Neural progenitor cell (in vitro differentiated cells): ENCODE results near the gene TMEM256. TPM values are rescaled to one million over a fixed set of nuclear protein-coding genes. Genes with fewer than 3 reads are reported as not detected.

ENCODE experiments used
- DNase-seq: peaks from one replicate; pipeline ENCODE4 v3.0.0-alpha.2; 2016; ENCODE audit warnings: low spot score
- H2AFZ ChIP-seq: fragments of 200-600 bp; sonication (generic); replicated peaks from 2 replicates; pipeline ENCODE4 v1.6.1; 2016; ENCODE audit warnings: antibody characterized with exemption
- H3F3A ChIP-seq: fragments of 200-600 bp; sonication (generic); 2 replicates; pipeline ENCODE4 v1.6.1; 2016; ENCODE audit warnings: antibody characterized with exemption, low read depth
- H3K27ac ChIP-seq: fragments of 200-600 bp; sonication (generic); 2 replicates; pipeline ENCODE4 v1.5.1; 2016; ENCODE audit warnings: mild to moderate bottlenecking
- H3K27me3 ChIP-seq: fragments of 200-600 bp; sonication (generic); 2 replicates; pipeline ENCODE4 v1.6.1; 2016; ENCODE audit warnings: mild to moderate bottlenecking, moderate library complexity
- H3K36me3 ChIP-seq: fragments of 200-600 bp; sonication (generic); 2 replicates; pipeline ENCODE4 v1.5.1; 2016
- H3K4me1 ChIP-seq: fragments of 200-600 bp; sonication (generic); 2 replicates; pipeline ENCODE4 v1.6.1; 2016; ENCODE audit warnings: mixed run types
- H3K4me2 ChIP-seq: fragments of 200-600 bp; sonication (generic); 2 replicates; pipeline ENCODE4 v1.6.1; 2016
- H3K4me3 ChIP-seq: fragments of 200-600 bp; sonication (generic); 2 replicates; pipeline ENCODE4 v1.5.1; 2016
- H3K79me2 ChIP-seq: fragments of 200-600 bp; sonication (generic); 2 replicates; pipeline ENCODE4 v1.6.1; 2016; ENCODE audit warnings: low read depth
- H3K9ac ChIP-seq: fragments of 200-600 bp; sonication (generic); 2 replicates; pipeline ENCODE4 v1.6.1; 2016
- H3K9me3 ChIP-seq: fragments of 200-600 bp; sonication (generic); 2 replicates; pipeline ENCODE4 v1.5.1; 2016; ENCODE audit warnings: low read depth
- H4K20me1 ChIP-seq: fragments of 200-600 bp; sonication (generic); 2 replicates; pipeline ENCODE4 v1.6.1; 2016; ENCODE audit warnings: low read depth
- H3K27ac Mint-ChIP-seq: 3 replicates; pipeline ENCODE4 v1.8.0; 2021; ENCODE audit warnings: mixed read lengths
- H3K27me3 Mint-ChIP-seq: 2 replicates; pipeline ENCODE4 v1.8.0; 2022; ENCODE audit warnings: low read depth, mild to moderate bottlenecking, inconsistent platforms, moderate library complexity, mixed read lengths; ENCODE audit not compliant: insufficient read depth
- H3K36me3 Mint-ChIP-seq: 3 replicates; pipeline ENCODE4 v1.8.0; 2021; ENCODE audit warnings: mixed read lengths
- H3K4me1 Mint-ChIP-seq: 3 replicates; pipeline ENCODE4 v1.8.0; 2021; ENCODE audit warnings: mixed read lengths
- H3K4me3 Mint-ChIP-seq: 3 replicates; pipeline ENCODE4 v1.8.0; 2021; ENCODE audit warnings: mild to moderate bottlenecking, moderate library complexity, mixed read lengths
- H3K9me3 Mint-ChIP-seq: 3 replicates; pipeline ENCODE4 v1.8.0; 2020; ENCODE audit warnings: mixed read lengths
- EZH2 ChIP-seq: fragments of 200-600 bp; sonication (generic); IDR thresholded peaks from 2 replicates; pipeline ENCODE4 v1.6.1; 2017; ENCODE audit warnings: antibody characterized with exemption, mild to moderate bottlenecking, moderate library complexity
- EZH2phosphoT487 ChIP-seq: fragments of 200-600 bp; sonication (generic); IDR thresholded peaks from 2 replicates; pipeline ENCODE4 v1.6.1; 2017; ENCODE audit warnings: antibody characterized with exemption
- total RNA-seq: library from RNA; depleted of rRNA; stranded (reverse); fragments of >200 nt; gene quantifications from 2 replicates; pipeline ENCODE4 v1.2.3, GENCODE V29; 2015; ENCODE audit warnings: low replicate concordance
- TF ChIP-seq, protein P1 (sequence below): fragments of 200-600 bp; sonication (generic); IDR thresholded peaks from 2 replicates; pipeline ENCODE4 v1.5.1; 2017; ENCODE audit warnings: antibody characterized with exemption, mild to moderate bottlenecking

TMEM256 gene
- total RNA-seq, 1 donor from 2014 or later: 72.0 TPM

DNA sequence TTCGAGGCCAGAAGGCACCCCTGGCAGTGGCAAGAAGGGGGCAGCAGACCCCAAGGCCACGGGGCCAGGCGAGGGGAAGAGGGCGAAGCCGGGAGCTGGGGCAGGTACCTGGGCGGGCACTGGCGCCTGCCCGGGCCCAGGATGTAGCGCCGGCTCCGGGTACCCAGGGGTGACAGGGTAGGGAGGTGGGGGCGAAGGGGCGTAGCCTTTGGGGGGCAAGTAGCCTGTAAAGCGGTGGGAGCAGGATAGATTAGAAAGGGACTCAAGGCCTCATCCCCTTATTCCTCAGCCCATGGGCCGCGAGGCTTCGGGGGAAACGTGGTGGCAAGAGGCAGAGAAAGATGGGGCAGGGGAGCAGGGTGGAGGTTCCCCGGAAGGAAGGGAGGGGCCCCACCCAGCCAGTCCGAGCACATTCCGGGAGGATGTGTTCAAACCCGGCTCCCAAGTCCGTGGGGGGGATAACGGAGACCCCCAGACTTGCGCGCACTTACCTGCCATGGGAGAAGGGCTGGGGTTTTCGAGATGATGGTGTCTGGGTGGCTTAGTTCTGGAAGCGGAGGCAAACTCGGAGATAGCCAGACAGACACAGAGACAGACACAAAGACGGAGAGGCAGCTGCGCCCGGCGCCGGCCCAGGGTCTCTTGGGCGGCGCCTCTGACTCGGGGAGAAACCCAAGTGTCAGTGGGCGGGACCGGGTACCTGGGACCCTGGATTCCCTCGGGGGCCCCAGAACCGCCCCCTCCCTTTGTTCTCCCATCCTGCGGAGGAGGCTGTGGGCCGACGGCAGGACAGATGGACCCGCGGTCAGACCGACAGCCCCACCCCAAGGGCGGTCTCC, 10.1 kb downstream of the TMEM256 start:
- DNase-seq: peak; percentile 85
- Histone ChIP-seq H2AFZ (peak overlapping the region; percentile 90), H3K9me3 (no peaks in the 10 kb centered on the region), H3K27ac (no peak overlapping the region), H3K36me3 (no peaks in the 10 kb centered on the region), H3K4me1 (peaks cover 10% of the 10 kb centered on the region), H3K4me2 (peak overlapping the region; percentile 87), H3K27me3 (peaks cover 5% of the 10 kb centered on the region), H3F3A (peaks cover 13% of the 10 kb centered on the region), H3K4me3 (peak overlapping the region; percentile 90), H4K20me1 (peaks cover 10% of the 10 kb centered on the region), H3K9ac (no peak overlapping the region), H3K79me2 (no peaks in the 10 kb centered on the region)
- peaks cover 9% of the 10 kb centered on the region for H3K4me1 Mint-ChIP-seq
- H3K27me3 Mint-ChIP-seq: peaks cover 3% of the 10 kb centered on the region
- TF ChIP-seq EZH2phosphoT487: no peak
- TF ChIP-seq, protein P1, sequence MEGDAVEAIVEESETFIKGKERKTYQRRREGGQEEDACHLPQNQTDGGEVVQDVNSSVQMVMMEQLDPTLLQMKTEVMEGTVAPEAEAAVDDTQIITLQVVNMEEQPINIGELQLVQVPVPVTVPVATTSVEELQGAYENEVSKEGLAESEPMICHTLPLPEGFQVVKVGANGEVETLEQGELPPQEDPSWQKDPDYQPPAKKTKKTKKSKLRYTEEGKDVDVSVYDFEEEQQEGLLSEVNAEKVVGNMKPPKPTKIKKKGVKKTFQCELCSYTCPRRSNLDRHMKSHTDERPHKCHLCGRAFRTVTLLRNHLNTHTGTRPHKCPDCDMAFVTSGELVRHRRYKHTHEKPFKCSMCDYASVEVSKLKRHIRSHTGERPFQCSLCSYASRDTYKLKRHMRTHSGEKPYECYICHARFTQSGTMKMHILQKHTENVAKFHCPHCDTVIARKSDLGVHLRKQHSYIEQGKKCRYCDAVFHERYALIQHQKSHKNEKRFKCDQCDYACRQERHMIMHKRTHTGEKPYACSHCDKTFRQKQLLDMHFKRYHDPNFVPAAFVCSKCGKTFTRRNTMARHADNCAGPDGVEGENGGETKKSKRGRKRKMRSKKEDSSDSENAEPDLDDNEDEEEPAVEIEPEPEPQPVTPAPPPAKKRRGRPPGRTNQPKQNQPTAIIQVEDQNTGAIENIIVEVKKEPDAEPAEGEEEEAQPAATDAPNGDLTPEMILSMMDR: peak; percentile 40
- H3K27ac Mint-ChIP-seq: no peak overlapping the region
- peaks cover 7% of the 10 kb centered on the region for H3K36me3 Mint-ChIP-seq
- H3K4me3 Mint-ChIP-seq: peak overlapping the region; percentile 90
- no peaks in the 10 kb centered on the region for H3K9me3 Mint-ChIP-seq

DNA sequence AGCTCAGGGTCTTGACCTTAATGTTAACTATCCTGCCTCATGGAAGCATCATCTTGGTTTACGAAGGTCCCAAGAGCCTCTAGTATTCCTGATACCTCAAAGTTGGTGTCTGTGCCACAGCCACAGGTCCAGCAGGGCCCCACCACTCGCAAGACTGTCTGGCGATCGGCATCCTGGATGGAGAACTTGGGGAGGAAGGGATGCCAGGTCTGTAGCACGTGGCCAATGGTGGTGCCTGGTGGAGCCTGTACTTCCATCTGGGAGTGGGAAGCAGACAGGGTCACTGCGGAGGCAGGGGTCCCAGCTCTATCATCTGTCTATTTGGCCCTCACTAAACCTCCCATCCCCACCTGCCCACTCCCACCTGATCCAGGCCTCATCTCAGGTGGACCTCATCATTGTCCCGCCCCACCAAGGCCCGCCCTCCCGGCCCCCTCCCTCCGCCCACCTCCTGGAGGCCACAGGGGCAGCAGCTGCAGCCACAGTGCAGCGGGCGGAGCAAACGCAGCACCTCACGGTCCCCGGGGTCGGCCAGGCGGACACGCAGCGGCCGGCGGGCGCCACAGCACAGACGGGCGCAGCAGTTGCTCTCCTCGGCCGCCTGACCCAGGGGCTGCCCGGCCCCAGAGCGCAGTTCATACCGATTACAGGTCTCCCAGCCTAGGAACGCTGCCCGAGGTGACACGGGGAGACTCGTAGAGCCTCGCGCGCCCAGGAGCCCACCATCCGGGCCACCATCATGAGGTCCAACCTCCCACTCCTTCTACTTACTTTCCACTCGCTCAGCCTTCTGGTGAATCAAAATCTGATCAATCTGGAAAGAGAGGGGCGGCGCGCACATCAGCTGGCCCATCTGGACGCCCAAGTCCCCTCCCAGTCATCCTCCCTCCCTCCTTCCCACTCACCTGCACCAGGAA, 10.9 kb downstream of the TMEM256 start:
- H3K36me3 Mint-ChIP-seq: peaks cover 7% of the 10 kb centered on the region
- peak overlapping the region; percentile 90 for H3K4me3 Mint-ChIP-seq
- H3K27me3 ChIP-seq: peaks cover 5% of the 10 kb centered on the region
- no peak overlapping the region for H3K27ac ChIP-seq
- no peak overlapping the region for H3K9ac ChIP-seq
- peak overlapping the region; percentile 90 for H3K4me3 ChIP-seq
- peaks cover 3% of the 10 kb centered on the region for H3K27me3 Mint-ChIP-seq
- H4K20me1 ChIP-seq: peaks cover 10% of the 10 kb centered on the region
- peaks cover 10% of the 10 kb centered on the region for H3K4me1 ChIP-seq
- DNase-seq: peak; percentile 43
- peak overlapping the region; percentile 87 for H3K4me2 ChIP-seq
- H3K4me1 Mint-ChIP-seq: peaks cover 9% of the 10 kb centered on the region
- no peaks in the 10 kb centered on the region for H3K9me3 ChIP-seq
- H3K9me3 Mint-ChIP-seq: no peaks in the 10 kb centered on the region
- H3K36me3 ChIP-seq: no peaks in the 10 kb centered on the region
- no peak overlapping the region for H2AFZ ChIP-seq
- no peak overlapping the region for H3K27ac Mint-ChIP-seq
- peaks cover 13% of the 10 kb centered on the region for H3F3A ChIP-seq
- H3K79me2 ChIP-seq: no peaks in the 10 kb centered on the region
- TF ChIP-seq, protein P1: no peak
- TF ChIP-seq EZH2: no peak
- TF ChIP-seq EZH2phosphoT487: no peak

DNA sequence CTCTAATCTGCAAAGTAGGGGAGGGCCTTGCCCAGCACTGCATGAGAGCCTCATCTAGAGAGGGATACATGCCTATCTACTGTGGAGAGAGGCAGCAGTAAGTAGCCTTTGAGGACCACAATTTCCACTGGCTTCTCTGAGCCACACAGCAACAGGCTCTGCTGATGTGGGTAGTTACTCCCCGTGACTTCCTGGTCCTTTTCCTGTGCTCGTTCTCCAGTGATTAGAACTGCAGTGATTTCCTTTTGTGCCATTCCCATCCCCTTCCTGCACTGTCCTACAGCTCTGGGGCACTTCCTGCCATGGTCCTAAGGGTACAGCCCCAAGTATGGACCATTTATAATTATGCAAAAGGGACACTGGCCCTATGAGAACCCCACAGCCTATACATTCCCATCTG, 12.6 kb downstream of the TMEM256 start:
- no peaks in the 10 kb centered on the region for H3K9me3 ChIP-seq
- Mint-ChIP-seq H3K27ac (no peak overlapping the region), H3K27me3 (peaks cover 3% of the 10 kb centered on the region), H3K36me3 (peaks cover 7% of the 10 kb centered on the region), H3K4me3 (peak overlapping the region; percentile 78), H3K4me1 (peaks cover 9% of the 10 kb centered on the region), H3K9me3 (no peaks in the 10 kb centered on the region)
- H3K9ac ChIP-seq: no peak overlapping the region
- H4K20me1 ChIP-seq: peaks cover 10% of the 10 kb centered on the region
- DNase-seq: no peak
- H3F3A ChIP-seq: peaks cover 13% of the 10 kb centered on the region
- H3K4me2 ChIP-seq: no peak overlapping the region
- TF ChIP-seq EZH2phosphoT487 (no peak), EZH2 (no peak)
- TF ChIP-seq, protein P1: no peak
- no peaks in the 10 kb centered on the region for H3K36me3 ChIP-seq
- H3K79me2 ChIP-seq: no peaks in the 10 kb centered on the region
- no peak overlapping the region for H3K4me3 ChIP-seq
- H3K27ac ChIP-seq: no peak overlapping the region
- peaks cover 5% of the 10 kb centered on the region for H3K27me3 ChIP-seq
- no peak overlapping the region for H2AFZ ChIP-seq
- H3K4me1 ChIP-seq: peaks cover 10% of the 10 kb centered on the region
